ENCODE measurements around the gene GEN1. TPM values are rescaled to one million over a fixed set of nuclear protein-coding genes. Genes with fewer than 3 reads are reported as not detected.

The GEN1 gene
- total and polyA plus RNA-seq, 2 of the 13 experiments (the other 11 are each of a cell fraction or from before 2014, with no cell fraction given) = 9.9 to 27.1 TPM

DNA sequence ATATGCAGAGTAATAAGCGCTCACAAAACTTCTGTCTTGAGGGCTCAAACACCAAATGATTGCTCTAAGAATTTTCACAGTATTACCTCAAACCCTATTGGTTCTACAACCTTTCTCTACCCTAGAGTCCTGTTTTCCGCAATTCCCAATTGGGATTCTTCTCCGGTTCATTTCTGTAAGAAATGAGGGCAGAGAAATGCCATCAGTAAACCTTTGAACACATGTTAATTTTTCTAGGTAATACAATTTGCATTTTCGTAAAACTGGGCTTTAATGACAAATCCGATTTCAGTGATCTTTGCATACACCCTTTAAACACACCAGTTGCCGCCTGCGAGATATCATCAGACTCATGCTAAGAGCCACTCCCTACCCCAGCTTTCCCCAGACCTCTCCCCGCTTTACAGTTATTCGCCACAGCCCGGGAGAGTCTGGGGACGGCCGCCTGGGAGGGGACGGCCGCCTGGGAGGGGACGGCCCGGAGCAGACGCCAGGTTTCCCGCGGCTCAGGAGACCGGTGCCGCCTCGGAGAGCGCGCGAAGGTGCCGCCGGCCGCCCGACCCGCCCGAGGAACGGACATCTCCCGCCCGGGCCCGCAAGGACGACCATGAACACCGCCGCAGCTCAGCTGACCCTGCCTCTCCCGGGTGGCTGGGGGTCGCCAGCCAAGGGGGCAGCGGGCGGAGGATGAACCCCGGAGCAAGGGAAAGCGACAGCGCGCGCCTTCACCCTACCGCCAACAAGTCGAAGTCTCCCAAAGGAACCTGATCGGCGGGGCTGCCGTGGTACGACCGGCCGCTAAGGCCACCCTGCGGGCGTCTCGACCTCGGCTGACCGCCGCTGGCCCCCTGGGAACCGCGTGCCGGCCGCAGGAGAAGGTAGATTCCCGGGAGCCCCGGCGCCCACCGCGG, 791 bp upstream of the GEN1 start (continued):
- no peak for TF ChIP-seq EHMT2 (IDR thresholded peaks at IDR 0.05; ENCODE audit: borderline replicate concordance, low read depth, low read length)
- peak; percentile 52 for TF ChIP-seq GZF1 (CRISPR knock-in tag; IDR thresholded peaks at IDR 0.05)
- TF ChIP-seq RNF2 (conservative IDR thresholded peaks at IDR 0.05; ENCODE audit: low read depth) = peak; percentile 58; the same call in 1 of the 2 replicates
- TF ChIP-seq MXD4 (CRISPR knock-in tag; IDR thresholded peaks at IDR 0.05) = 0 out of 2 replicates have a peak, but pooled peaks have one; percentile 41
- TF ChIP-seq TIGD3 (CRISPR knock-in tag; IDR thresholded peaks at IDR 0.05; ENCODE audit: borderline replicate concordance) = peak; percentile 34
- TF ChIP-seq SRF (IDR thresholded peaks at IDR 0.05; ENCODE audit: low read depth, low read length) = no peak
- no peak for TF ChIP-seq CCAR2 (optimal IDR thresholded peaks at IDR 0.05; ENCODE audit: low read depth, low read length)
- peak; percentile 87; the same call in 1 of the 2 replicates for TF ChIP-seq ZIK1 (CRISPR knock-in tag; IDR thresholded peaks at IDR 0.05; ENCODE audit: borderline replicate concordance, low read depth)
- TF ChIP-seq ZNF558 (CRISPR knock-in tag; IDR thresholded peaks at IDR 0.05; ENCODE audit: borderline replicate concordance) = no peak
- TF ChIP-seq ZNF646 (CRISPR knock-in tag; IDR thresholded peaks at IDR 0.05) = peak; percentile 38; the same call in 1 of the 2 replicates
- peak; percentile 21; the same call in 1 of the 2 replicates for TF ChIP-seq ISL2 (CRISPR knock-in tag; IDR thresholded peaks at IDR 0.05)
- no peak for TF ChIP-seq NBN (conservative IDR thresholded peaks at IDR 0.05)
- TF ChIP-seq DR1 (CRISPR knock-in tag; IDR thresholded peaks at IDR 0.05) = no peak
- TF ChIP-seq ZEB1 (IDR thresholded peaks at IDR 0.05; ENCODE audit: insufficient replicate concordance, low read depth) = peak; percentile 50
- TF ChIP-seq, protein P1, sequence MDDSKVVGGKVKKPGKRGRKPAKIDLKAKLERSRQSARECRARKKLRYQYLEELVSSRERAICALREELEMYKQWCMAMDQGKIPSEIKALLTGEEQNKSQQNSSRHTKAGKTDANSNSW (CRISPR knock-in tag; IDR thresholded peaks at IDR 0.05; ENCODE audit: borderline replicate concordance) = peak; percentile 83; the same call in 1 of the 2 replicates
- TF ChIP-seq ZNF17 (CRISPR knock-in tag; IDR thresholded peaks at IDR 0.05) = no peak
- TF ChIP-seq BORCS8-MEF2B (CRISPR knock-in tag; IDR thresholded peaks at IDR 0.05) = peak; percentile 82
- peak; percentile 58; the same call in 1 of the 2 replicates for TF ChIP-seq ZNF333 (CRISPR knock-in tag; IDR thresholded peaks at IDR 0.05; ENCODE audit: borderline replicate concordance)
- TF ChIP-seq TCF7 (IDR thresholded peaks at IDR 0.05; ENCODE audit: low read depth) = no peak
- 0 out of 2 replicates have a peak, but pooled peaks have one; percentile 46 for TF ChIP-seq ZSCAN25 (CRISPR knock-in tag; IDR thresholded peaks at IDR 0.05)
- no peak for TF ChIP-seq SETDB1 (CRISPR knock-in tag; IDR thresholded peaks at IDR 0.05; ENCODE audit: borderline replicate concordance)
- 0 out of 2 replicates have a peak, but pooled peaks have one; percentile 15 for TF ChIP-seq JUNB (CRISPR knock-in tag; IDR thresholded peaks at IDR 0.05; ENCODE audit: borderline replicate concordance)

Measured in HepG2 (cell line).